ENCODE results near the gene VAV2. TPM values are rescaled to one million over a fixed set of nuclear protein-coding genes. Genes with fewer than 3 reads are reported as not detected.
A peak's percentile ranks its signal among the peaks of the same experiment; 100 is the strongest.

Gene VAV2
- polyA plus RNA-seq, 1 of the 3 experiments (the other 2 are of a cell fraction) = 14.9 TPM

GRCh38 chr9:133978226-133978898 is 13.8 kb downstream of the VAV2 start:
- Histone ChIP-seq H3K27ac (ENCODE audit: low read depth in 2 of 2, low read length in 1 of 2) (no peak overlapping the region), H3K9me3 (no peaks in the 10 kb centered on the region), H3K79me2 (ENCODE audit: insufficient read depth) (peaks cover 100% of the 10 kb centered on the region), H3K4me2 (no peak overlapping the region), H3K27me3 (ENCODE audit: insufficient read depth) (no peaks in the 10 kb centered on the region), H3K4me3 (ENCODE audit: low read depth in 2 of 2, low read length in 1 of 2) (no peak overlapping the region), H4K20me1 (ENCODE audit: insufficient read depth) (peaks cover 100% of the 10 kb centered on the region), H3K4me1 (ENCODE audit: control insufficient read depth in 1 of 2, insufficient read depth in 2 of 2, low read depth in 1 of 2, low read length in 1 of 2) (peaks cover 0 to 50% of the 10 kb centered on the region in 2 experiments; a peak in 1 of 4 replicates), H3K9ac (no peak overlapping the region), H2AFZ (ENCODE audit: low read depth) (no peak overlapping the region), H3K36me3 (replicated peaks in 1 of 2; ENCODE audit: control insufficient read depth in 1 of 2, insufficient read depth in 2 of 2, low read length in 1 of 2) (no peaks in the 10 kb centered on the region), H3K9me2 (no peaks in the 10 kb centered on the region), H3F3A (replicated peaks; ENCODE audit: insufficient read depth) (peaks cover 4% of the 10 kb centered on the region)
- 93% methylated on average over 13 of the region's 13 CpGs for WGBS (ENCODE audit: low lambda C conversion rate)
- CTCF ChIA-PET = interaction anchor here (0.6 to 0.9 kb wide), 2 partner anchors 13 to 16 kb away, joined by 3 read pairs; no protein-coding TSS in a partner anchor
- TF ChIP-seq JUND (IDR thresholded peaks at IDR 0.05) (no peak), SMC3 (IDR thresholded peaks at IDR 0.05; ENCODE audit: low read depth, low read length) (no peak), FOXJ3 (CRISPR knock-in tag; IDR thresholded peaks at IDR 0.05) (no peak), POLR2AphosphoS5 (IDR thresholded peaks at IDR 0.05; ENCODE audit: low read depth, low read length) (no peak), SIN3A (IDR thresholded peaks at IDR 0.05; ENCODE audit: borderline replicate concordance, low read depth, low read length) (no peak), YY1 (IDR thresholded peaks at IDR 0.05; ENCODE audit: low read depth) (no peak), GATA2 (CRISPR knock-in tag; IDR thresholded peaks at IDR 0.05) (no peak), RFX5 (IDR thresholded peaks at IDR 0.05; ENCODE audit: low read length) (no peak), NFIC (IDR thresholded peaks at IDR 0.05; ENCODE audit: borderline replicate concordance) (no peak), MEF2A (IDR thresholded peaks at IDR 0.05; ENCODE audit: borderline replicate concordance, low read depth) (no peak), CTCF (IDR thresholded peaks at IDR 0.05) (no peak), RCOR1 (IDR thresholded peaks at IDR 0.05; ENCODE audit: low read length) (no peak)
- TF ChIP-seq, protein P1, sequence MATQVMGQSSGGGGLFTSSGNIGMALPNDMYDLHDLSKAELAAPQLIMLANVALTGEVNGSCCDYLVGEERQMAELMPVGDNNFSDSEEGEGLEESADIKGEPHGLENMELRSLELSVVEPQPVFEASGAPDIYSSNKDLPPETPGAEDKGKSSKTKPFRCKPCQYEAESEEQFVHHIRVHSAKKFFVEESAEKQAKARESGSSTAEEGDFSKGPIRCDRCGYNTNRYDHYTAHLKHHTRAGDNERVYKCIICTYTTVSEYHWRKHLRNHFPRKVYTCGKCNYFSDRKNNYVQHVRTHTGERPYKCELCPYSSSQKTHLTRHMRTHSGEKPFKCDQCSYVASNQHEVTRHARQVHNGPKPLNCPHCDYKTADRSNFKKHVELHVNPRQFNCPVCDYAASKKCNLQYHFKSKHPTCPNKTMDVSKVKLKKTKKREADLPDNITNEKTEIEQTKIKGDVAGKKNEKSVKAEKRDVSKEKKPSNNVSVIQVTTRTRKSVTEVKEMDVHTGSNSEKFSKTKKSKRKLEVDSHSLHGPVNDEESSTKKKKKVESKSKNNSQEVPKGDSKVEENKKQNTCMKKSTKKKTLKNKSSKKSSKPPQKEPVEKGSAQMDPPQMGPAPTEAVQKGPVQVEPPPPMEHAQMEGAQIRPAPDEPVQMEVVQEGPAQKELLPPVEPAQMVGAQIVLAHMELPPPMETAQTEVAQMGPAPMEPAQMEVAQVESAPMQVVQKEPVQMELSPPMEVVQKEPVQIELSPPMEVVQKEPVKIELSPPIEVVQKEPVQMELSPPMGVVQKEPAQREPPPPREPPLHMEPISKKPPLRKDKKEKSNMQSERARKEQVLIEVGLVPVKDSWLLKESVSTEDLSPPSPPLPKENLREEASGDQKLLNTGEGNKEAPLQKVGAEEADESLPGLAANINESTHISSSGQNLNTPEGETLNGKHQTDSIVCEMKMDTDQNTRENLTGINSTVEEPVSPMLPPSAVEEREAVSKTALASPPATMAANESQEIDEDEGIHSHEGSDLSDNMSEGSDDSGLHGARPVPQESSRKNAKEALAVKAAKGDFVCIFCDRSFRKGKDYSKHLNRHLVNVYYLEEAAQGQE (IDR thresholded peaks at IDR 0.05; ENCODE audit: low read depth, low read length) = no peak
- DNase-seq = peak; percentile 25
- POLR2A ChIA-PET = no interaction called here

Measured in SK-N-SH (cell line).